ENCODE data around the gene GPR179. TPM values are rescaled to one million over a fixed set of nuclear protein-coding genes. Genes with fewer than 3 reads are reported as not detected.

Gene GPR179
- total and polyA plus RNA-seq, 8 donors = 0.05 to 0.61 (median 0.17) TPM; not detected in 1

GRCh38 chr17:38352245-38353085 is 8.7 kb upstream of the GPR179 start:
- Histone ChIP-seq H3K36me3 (no peaks in the 10 kb centered on the region), H3K4me3 (peak overlapping the region; percentile 74 to 95 (median 84)), H3K9me3 (no peaks in the 10 kb centered on the region), H3K27ac (peak overlapping the region; percentile 64 to 91 (median 78)), H3K4me1 (peaks cover 9 to 27% (median 16%) of the 10 kb centered on the region in 3 donors), H3K27me3 (no peaks in the 10 kb centered on the region)
- intact Hi-C loops (cut with DNase I) = no loop called here
- FAIRE-seq = no peak
- DNase-seq = peak; percentile 14 to 83 (median 45)
- 0 to 1% methylated on average over 50 to 72 of the region's 72 CpGs for WGBS, 2 donors
- TF ChIP-seq, protein P1, sequence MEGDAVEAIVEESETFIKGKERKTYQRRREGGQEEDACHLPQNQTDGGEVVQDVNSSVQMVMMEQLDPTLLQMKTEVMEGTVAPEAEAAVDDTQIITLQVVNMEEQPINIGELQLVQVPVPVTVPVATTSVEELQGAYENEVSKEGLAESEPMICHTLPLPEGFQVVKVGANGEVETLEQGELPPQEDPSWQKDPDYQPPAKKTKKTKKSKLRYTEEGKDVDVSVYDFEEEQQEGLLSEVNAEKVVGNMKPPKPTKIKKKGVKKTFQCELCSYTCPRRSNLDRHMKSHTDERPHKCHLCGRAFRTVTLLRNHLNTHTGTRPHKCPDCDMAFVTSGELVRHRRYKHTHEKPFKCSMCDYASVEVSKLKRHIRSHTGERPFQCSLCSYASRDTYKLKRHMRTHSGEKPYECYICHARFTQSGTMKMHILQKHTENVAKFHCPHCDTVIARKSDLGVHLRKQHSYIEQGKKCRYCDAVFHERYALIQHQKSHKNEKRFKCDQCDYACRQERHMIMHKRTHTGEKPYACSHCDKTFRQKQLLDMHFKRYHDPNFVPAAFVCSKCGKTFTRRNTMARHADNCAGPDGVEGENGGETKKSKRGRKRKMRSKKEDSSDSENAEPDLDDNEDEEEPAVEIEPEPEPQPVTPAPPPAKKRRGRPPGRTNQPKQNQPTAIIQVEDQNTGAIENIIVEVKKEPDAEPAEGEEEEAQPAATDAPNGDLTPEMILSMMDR (IDR thresholded peaks at IDR 0.05) = no peak
- ATAC-seq = peak; percentile 12 to 26 (median 22)

- peaks cover 4 to 22% (median 14%) of the 10 kb centered on the region in 3 donors for H3K4me1 ChIP-seq
- H3K36me3 ChIP-seq = no peaks in the 10 kb centered on the region
- 1 to 4% methylated on average over 30 to 84 of the region's 84 CpGs for whole genome bisulfite sequencing, 2 donors
- no peak for FAIRE-seq
- intact Hi-C loops (cut with DNase I) = no loop called here
- H3K9me3 ChIP-seq = no peaks in the 10 kb centered on the region
- TF ChIP-seq, protein P1 (IDR thresholded peaks at IDR 0.05) = no peak
- peak within 1 kb of the TSS; percentile 64 to 91 (median 78) for H3K27ac ChIP-seq
- H3K27me3 ChIP-seq = no peaks in the 10 kb centered on the region
- peak; percentile 91 to 96 (median 94) for ATAC-seq
- DNase-seq = peak; percentile 94 to 99 (median 96)
- H3K4me3 ChIP-seq = peak within 1 kb of the TSS; percentile 74 to 95 (median 84)
Measured at GRCh38 chr17:38351412-38352222, 7.9 kb upstream of the GPR179 start, which contains the start of gene SOCS7. Gene SOCS7, plus strand, starts transcription at chr17:38351844. Its CDS starts 209 bp downstream, at chr17:38352053.

GRCh38 chr17:38350035-38350434 is 6.3 kb upstream of the GPR179 start:
- no peak overlapping the region for H3K27ac ChIP-seq
- TF ChIP-seq, protein P1 (IDR thresholded peaks at IDR 0.05) = no peak
- no peak overlapping the region for H3K4me3 ChIP-seq
- no peak for ATAC-seq
- FAIRE-seq = no peak
- 94 to 98% methylated on average over 2 of the region's 2 CpGs for WGBS, 2 donors
- no peaks in the 10 kb centered on the region for H3K36me3 ChIP-seq
- intact Hi-C loops (cut with DNase I) = no loop called here
- H3K4me1 ChIP-seq = peaks cover 4 to 22% (median 8%) of the 10 kb centered on the region in 3 donors
- no peaks in the 10 kb centered on the region for H3K9me3 ChIP-seq
- DNase-seq = no peak
- H3K27me3 ChIP-seq = no peaks in the 10 kb centered on the region

- no peak overlapping the region for H3K4me3 ChIP-seq
- FAIRE-seq = no peak
- intact Hi-C loops (cut with DNase I) = loop anchor here in 2 of 3 donors (5.0 kb wide), 1 partner anchor 68 kb away; no protein-coding TSS in a partner anchor
- peaks cover 4 to 17% (median 4%) of the 10 kb centered on the region in 3 donors for H3K4me1 ChIP-seq
- H3K36me3 ChIP-seq = no peaks in the 10 kb centered on the region
- DNase-seq = peak; percentile 77 to 89 (median 88)
- TF ChIP-seq, protein P1 (IDR thresholded peaks at IDR 0.05) = peak; percentile 75 to 89 (median 84)
- ATAC-seq = peak; percentile 33 to 69 (median 66)
- no peaks in the 10 kb centered on the region for H3K9me3 ChIP-seq
- no peak overlapping the region for H3K27ac ChIP-seq
- no peaks in the 10 kb centered on the region for H3K27me3 ChIP-seq
- WGBS, 2 donors = 14 to 15% methylated on average over 8 of the region's 8 CpGs
Measured at GRCh38 chr17:38349097-38349730, 5.5 kb upstream of the GPR179 start.
